Stimulated activated CD8-positive, alpha-beta memory T cell treated with anti-CD3 and anti-CD28 coated beads, Interleukin-12 subunit alpha, Interleukin-12 subunit beta, amount 100 ng/mL, for 24 hours (primary cell): ENCODE results near the gene DCTPP1.
A peak's percentile ranks its signal among the peaks of the same experiment; 100 is the strongest.

ENCODE experiments used
- DNase-seq: peaks from one replicate; pipeline ENCODE4 v3.0.0-alpha.2; 2020; ENCODE audit errors: extremely low read depth

The DCTPP1 gene

DNA sequence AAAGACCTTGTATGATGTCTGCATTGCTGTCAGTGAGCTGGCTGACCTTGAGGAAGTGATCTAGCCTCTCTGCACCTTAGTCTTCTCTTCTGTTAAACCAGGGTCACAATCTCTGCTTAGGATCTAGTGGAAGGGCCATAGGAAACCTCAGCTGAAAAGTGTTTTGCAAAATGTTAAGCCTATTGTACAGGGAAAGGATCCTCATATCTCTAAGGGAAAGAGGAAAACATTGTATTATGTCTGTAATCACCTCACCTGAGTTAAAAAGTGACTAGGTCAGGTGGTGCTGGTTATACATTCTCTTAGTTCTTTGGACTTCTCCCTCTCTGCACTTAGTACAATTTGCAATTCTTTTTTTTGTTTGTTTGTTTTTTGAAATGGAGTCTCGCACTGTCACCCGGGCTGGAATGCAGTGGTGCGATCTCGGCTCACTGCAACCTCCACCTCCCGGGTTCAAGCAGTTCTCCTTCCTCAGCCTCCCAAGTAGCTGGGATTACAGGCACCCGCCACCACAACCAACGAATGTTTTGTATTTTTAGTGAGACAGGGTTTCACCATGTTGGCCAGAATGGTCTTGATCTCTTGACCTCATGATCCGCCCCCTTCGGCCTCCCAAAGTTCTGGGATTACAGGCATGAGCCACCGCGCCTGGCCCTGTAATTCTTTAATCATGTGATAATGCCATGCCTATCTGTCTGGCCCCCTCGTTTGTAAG is 17.8 kb upstream of the DCTPP1 start:
- DNase-seq, result no peak

DNA sequence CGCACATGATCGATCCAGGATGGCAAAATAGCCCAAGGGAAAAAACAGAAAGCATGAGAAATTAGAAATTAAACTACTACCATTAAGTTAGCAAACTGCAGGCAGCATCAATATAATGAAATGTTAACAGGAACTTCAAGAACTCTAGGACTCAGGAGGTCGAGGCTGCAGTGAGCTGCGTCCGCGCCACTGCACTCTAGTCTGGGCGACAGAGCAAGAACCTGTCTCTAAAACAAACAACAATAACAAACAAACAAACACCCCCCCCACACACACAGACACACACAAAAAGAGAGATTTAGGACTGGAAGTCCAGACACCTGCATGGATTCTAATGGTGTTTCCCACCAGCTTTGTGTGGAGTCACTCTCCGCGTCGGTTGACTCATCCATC is 16.4 kb upstream of the DCTPP1 start:
- DNase-seq, result no peak

DNA sequence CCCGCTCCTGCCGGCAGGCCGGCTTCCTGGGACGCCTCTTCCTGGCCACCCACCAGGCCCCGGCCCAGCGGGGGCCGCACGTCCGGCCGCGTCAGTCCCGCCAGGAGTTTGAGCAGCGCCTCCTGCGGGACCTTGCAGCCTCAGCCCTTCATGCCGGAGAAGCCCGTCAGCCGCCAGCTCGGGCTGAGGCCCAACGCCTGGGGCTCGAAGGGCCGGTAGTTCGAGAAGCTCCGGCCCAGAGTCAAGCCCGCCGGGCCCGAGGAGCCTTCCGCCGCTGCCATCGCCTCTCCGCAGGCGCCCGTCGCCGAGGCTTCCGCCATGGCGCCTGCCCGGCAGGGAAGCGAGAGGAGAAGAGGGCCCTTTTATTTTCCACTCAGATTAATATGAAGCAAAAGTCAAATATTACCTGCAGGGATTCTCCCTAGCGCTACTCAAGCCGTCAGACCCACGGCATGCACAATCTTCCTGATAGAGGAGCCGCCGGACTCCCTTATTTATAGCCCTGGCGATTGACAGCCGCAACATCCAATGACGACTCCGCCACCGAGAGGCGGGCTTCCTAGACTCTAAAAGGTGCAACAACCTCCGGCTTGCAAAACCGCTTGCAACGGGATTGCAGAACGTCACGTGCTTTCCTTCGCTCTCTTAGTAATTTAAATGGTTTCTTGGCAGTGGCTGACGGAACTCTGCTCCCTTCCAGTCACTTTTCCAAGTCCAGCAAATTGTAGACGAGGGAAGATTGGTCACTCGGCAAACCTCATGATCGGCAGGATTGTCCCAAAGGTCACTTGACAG is 15.8 kb upstream of the DCTPP1 start, which contains the start of gene SEPHS2:
Gene SEPHS2 (minus strand): TSS at position 467 of the 795 bp plus-strand sequence. CDS start 147 bp downstream, at position 320.
- peak; percentile 83 for DNase-seq

DNA sequence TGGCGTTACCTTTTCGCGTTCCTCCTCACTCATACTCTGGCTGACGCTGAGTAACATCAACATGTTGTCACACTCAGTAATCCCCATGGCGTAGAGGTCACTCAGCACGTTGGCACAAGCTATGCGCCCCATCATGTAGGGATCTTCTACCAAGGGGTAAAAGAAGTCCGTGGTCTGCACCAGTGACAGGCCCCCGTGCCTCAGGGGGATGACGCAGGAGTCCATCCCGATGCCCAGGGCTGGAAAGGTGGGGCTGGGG is 15.2 kb upstream of the DCTPP1 start:
- DNase-seq, result no peak

DNA sequence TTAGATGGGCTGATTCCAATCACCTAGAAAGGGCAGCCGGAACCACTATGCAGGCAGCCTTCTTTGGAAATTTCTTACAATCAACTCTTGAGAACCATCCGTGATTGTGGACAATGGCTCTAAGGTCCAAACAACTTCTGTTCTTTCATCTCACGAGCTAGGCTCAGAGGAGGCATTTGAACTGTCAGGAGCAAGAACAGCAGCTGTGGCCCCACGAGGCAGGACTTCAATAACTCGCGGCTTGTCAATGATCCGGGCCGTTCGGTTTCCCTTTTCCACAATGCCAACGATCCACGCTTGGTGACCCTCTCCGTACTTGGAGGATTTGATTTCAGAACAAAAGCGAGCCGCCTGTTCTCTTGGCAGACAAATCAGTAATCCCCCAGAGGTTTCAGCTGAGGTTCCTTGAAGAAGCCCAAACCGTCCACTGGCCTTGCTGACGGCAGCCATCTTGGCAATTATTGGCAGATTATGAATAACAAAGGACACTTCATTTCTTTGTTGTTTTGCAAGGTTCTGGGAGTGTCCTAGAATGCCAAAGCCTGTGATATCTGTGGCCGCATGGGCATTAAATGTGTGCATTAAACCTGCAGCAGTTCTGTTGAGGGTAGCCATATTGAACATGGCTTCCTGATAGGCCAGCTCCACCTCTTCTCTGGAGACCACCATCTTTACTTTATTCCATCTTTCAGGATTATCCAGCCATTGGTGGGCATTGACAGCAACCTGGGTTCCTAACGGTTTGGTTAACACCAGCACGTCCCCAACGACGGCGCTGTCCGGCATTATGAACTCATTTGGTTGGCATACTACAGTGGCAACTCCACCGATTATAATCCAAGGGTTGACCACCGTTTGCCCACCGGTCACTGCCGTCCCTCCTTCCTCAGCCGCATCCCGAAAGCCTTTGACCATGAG is 14.7 kb upstream of the DCTPP1 start:
- DNase-seq, result no peak

DNA sequence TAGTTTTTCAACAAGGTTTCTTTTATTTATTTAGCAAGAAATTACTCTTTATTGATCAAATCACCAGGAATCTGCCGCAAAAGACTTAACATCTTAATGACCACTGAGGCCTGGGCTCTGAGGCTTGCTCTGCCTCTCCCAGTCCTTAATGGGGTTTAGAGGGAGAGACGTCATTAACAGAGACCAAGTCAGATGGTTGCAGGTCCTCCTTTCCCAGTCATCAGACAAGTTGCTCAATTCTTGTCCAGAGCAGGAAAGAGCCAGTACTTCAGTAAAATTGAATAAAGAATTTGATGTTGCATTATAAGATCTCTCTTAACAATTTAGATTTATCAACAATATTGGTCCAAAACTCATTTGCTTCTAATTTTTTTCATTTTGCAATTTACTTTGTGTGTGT is 13.8 kb upstream of the DCTPP1 start:
- DNase-seq, result no peak

DNA sequence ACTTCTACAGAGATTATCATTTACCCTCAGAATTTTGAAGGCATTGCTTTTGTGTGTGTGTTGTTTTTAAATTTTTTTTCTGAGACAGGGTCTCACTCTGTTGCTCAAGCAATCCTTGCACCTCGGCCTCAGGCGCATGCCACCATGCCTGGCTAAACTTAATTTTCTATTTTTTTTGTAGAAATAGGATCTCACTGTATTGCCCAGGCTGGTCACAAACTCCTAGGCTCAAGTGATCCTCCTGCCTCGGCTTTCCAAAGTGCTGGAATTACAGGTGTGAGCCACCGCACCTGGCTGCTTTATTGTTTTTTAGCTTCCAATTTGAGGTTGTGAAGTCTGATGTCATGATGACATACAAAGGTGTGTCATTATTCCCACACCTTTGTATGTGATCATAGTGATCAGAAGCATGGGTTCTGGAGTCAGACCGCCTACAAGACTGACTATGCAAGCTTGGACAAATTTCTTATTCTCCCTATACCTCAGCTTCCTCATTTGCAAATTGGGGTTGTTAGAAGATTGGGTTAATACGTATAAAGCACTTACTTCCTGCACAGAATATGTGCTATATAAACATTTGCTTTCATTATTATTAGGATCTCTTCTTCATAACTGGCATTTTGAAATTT is 10.0 kb upstream of the DCTPP1 start:
- no peak for DNase-seq

DNA sequence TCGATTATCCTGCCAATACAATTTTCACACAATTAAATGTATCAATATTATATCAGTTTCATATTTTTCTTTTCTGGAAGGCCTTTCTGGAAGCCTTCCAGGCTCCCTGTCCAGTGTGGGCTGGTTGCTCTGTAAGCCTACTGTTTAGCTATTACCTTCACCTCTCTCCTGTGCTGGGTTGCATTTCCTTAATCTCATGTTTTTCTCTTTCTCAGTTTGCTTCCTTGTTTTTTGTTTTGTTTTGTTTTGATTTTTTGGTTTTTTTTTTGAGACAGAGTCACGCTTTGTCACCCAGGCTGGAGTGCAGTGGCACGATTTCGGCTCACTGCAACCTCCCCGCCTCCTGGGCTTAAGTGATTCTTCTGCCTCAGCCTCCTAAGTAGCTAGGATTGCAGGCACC is 9.0 kb upstream of the DCTPP1 start:
- no peak for DNase-seq

DNA sequence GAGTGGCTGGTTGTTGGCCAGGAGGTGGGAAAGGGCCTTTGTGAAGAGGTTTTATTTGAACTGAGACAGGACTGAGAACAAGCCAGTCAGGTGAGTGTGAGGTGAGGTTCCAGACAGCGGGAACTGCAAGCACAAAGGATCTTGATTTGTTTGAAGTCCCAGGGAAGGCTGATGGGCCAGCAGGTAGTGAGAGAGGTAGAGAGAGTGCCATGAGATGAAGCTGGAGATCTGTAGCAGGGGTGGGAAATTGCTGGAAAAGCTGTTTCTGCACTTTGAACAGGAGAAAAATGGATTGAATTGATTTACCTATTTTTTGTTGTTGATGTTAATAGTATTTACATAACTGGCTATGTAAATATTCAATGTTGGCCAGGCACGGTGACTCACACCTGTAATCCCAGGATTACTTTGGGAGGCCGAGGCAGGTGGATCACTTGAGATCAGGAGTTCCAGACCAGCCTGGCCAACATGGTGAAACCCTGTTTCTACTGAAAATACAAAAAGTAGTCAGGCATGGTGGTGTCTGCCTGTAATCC is 7.7 kb upstream of the DCTPP1 start:
- no peak for DNase-seq

DNA sequence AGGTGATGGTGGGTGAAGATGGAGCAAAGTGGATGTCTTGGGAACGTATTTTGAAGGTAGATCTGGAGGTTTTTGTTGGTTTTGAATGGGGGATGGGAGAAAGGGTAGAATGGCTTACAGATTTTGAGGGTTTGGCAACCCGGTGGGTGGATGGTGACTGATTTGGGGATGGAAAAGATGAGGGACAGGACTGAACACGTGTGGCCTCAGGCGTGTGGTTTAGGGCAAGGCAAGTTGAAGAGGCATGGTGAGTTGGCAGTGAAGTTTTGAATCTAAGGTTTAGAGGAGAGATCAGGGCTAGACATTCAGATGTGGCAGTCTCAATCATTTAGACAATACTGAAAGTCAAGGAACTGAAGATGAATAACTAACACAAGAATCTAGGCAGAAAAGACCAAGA is 5.0 kb upstream of the DCTPP1 start:
- no peak for DNase-seq

DNA sequence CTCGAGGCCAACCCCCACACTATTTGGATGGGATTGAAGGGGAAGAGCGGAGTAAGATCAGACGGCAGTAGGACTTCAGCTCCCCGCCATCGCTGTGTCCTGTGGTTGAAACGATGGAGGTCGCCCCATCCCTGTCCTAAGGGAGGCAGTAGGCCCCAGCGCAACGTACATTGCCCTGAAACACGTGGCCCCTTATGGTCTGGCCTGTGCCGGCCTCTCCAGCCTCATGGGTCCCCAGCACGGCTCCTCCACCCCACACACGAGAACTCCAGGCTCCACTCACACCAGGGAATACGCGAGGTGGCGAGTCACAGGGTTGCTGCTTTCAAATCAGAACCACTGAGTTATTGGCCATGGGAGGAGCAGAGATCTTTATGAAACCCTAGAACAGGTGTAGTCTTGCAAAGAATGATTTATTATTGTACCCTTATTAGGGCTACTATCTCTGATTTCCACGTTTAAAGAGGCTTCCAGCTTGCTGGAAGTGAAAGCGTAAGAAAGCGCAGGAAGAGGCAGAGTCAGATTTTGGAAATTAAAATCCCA is 669 bp upstream of the DCTPP1 start:
- no peak for DNase-seq

DNA sequence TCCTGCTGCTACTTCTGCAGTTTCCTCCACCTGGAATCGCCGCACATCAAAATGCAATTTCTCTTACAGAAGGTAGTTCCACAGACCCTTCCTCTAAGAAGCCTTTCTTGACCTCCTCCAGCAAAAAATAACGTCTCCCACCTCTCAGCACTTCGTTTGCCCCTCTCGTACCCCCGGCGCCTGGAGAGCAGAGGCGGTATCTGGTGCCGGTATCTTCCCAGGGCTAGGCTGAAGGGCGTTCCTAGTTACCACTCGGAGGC is 482 bp downstream of the DCTPP1 start:
- no peak for DNase-seq

DNA sequence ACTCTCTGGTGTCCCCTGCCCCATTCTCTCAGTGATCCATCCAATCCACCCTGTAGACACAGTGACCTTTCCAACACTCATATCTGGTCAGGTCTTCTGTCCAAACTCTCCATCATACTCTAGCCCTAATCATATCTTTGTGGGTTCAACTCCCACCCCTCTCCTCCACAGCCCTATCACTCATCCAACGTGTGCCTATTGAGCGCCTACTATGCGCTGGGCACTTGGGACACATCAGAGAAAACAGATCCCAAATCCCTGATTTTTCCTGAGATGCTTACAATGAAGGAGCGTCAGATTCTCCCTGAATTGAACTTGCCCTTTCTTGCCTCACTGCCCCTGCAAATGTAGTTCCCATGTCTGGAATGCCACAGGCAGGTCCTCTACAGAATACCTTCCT is 1.8 kb downstream of the DCTPP1 start:
- DNase-seq, result no peak

DNA sequence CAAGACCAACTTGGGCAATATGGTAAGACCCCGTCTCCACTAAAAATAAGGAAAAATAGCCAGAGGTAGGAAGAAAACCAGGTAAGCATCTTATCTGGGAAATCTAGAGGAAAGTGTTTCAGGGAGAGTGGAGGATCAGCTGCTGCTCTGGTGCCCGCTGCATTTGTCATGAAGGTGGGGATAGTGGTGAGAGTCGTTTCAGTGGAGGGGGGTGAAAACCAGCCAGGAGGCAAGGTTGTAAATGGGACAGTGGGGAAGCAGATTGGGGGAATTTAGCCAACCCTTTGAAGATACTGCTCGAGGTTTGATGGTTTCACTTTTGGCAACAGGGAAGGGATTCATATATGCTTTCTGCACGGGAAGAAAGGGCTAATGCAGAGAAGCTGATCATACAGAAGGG is 8.8 kb downstream of the DCTPP1 start:
- no peak for DNase-seq

DNA sequence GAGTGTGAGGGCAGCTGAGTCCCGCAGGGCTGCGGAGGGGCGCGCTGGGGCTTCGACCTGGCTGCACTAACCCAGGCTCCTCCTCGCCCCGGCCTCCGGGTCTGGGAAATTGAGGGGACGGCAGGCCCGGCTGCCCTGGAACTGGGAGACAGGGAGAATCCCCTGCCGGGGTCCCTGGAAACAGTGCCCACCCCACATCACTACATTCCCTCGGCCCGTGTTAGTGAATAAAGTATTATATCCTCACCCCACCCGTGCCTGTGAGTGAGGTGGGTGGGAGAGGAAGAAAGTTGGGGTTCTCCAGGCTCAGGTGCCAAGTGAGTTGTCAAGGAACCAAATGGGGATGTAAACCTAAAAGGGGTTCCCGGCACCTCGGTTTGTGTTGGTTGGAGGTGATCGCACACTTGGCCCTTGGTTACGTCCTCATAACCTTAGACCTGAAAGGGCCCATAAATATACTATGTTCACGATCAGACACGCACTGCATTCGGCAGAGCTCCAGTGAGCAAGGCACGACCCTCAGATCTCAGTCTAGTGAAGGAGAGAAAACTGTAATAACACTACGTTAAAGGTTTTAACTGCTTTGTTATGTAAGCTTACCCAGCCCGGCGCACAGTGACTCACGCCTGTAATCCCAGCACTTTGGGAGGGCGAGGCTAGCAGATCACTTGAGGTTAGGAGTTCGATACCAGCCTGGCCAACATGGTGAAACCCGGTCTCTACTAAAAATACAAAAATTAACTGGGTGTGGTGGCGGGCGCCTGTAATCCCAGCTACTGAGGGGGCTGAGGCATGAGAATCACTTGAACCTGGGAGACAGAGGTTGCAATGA is 11.3 kb downstream of the DCTPP1 start:
- DNase-seq, result no peak

DNA sequence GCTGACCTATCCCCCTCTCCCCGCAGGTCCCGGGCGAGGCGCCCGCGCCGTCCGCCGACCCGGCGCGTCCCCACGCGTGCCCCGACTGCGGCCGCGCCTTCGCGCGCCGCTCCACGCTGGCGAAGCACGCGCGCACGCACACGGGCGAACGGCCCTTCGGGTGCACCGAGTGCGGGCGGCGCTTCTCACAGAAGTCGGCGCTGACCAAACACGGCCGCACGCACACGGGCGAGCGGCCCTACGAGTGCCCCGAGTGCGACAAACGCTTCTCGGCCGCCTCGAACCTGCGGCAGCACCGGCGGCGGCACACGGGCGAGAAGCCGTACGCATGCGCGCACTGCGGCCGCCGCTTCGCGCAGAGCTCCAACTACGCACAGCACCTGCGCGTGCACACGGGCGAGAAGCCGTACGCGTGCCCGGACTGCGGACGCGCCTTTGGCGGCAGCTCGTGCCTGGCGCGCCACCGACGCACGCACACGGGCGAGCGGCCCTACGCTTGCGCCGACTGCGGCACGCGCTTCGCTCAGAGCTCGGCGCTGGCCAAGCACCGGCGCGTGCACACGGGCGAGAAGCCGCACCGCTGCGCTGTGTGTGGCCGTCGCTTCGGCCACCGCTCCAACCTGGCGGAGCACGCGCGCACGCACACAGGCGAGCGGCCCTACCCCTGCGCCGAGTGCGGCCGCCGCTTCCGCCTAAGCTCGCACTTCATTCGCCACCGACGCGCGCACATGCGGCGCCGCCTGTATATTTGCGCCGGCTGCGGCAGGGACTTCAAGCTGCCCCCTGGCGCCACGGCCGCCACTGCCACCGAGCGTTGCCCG is 12.1 kb downstream of the DCTPP1 start:
- DNase-seq, result peak; percentile 68

DNA sequence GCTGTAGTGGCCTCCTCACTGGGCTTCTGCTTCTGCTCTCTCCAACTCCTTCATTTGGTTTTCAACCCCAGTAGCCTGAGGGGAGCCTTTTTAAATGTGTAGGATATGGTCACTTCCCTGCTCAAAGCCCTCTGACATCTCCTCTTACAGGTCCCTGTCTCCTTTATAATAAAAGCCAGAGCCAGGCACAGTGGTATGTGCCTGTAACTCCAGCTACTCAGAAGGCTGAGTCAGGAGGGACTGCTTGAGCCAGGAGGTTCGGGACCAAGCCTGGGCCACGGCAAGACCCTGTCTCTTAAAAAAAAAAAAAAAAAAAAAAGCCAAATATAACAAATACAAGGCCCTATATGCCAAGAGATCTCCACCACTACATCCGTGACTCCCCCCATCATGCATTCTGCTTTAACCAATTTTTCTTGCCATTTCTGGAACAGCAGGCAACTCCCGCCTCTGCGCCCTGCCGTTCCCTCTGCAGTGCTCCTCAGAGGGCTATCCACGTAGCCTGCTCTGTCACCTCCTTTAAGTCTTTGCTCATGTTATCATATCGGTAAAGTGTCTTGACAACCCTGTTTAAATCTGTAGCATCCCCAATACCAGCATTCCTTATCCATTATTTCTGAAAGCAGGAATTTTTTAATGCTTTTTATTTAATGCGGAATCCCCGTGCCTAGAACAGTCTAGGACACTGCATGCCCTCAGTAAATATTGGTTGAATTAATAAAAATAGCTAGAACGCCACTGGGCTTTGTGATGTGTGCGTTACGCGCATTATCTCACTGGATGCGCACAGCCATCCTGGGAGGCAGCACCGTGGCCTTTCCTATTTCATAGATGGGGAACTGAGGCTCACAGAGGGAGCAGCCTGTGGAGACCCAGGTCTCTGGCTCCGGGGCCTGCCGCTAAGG is 13.0 kb downstream of the DCTPP1 start:
- no peak for DNase-seq

DNA sequence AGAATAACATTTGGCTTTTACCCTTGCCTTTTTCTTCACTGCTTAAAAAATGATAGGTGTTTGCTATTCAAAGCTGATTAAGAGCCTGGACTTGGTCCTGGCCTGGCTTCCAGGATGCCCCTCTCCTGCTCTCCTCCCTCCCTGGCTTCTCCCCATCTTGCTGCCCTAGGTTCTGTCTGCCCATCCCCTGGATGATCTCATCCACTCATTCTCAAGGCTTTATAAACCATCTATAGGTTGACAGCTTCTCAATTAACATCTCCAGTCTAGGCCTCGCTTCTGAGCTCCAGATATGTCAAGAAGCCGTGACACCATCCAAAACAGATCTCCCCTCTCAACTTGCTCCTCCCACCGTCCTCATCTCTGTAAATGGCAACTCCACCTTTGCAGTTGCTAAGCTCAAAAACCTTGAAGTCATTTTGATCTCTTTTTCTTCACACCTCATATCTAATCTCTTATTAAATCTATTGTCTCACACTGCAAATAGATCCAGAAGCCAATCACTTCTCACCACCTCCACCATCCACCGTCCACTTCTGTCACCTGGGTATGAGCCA is 13.7 kb downstream of the DCTPP1 start:
- DNase-seq, result no peak

DNA sequence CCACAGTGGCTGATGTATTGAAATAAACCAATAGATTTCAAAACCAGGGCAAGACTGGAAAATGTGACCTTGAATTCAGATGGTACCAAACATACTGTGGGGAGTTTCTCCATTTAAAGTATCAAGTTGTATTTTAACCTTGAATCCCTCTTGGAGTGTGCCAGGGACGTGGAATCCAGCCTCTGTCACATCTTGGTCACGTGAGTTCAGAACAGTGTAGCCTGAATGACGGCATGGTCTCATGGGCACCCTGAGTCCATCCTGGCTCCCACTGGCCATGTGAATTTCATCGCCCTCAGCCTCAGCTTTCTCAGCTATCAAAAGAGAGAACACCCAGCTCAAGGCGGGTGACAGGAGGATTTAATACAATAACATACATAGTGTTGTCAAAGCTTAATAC is 15.7 kb downstream of the DCTPP1 start:
- no peak for DNase-seq
